GM19468 (cell line): ENCODE data around the gene UAP1L1.

Source experiments
- ATAC-seq: cut with Tn5 transposase; IDR thresholded peaks from one replicate; pipeline ENCODE4 v1.9.1; 2021; ENCODE audit warnings: mild to moderate bottlenecking, moderate library complexity, moderate number of reproducible peaks; ENCODE audit not compliant: unreplicated experiment; ENCODE audit errors: extremely low read depth

Gene UAP1L1

GRCh38 chr9:137128158-137128861, 51.0 kb downstream of the UAP1L1 start:
- ATAC-seq = no peak

DNA sequence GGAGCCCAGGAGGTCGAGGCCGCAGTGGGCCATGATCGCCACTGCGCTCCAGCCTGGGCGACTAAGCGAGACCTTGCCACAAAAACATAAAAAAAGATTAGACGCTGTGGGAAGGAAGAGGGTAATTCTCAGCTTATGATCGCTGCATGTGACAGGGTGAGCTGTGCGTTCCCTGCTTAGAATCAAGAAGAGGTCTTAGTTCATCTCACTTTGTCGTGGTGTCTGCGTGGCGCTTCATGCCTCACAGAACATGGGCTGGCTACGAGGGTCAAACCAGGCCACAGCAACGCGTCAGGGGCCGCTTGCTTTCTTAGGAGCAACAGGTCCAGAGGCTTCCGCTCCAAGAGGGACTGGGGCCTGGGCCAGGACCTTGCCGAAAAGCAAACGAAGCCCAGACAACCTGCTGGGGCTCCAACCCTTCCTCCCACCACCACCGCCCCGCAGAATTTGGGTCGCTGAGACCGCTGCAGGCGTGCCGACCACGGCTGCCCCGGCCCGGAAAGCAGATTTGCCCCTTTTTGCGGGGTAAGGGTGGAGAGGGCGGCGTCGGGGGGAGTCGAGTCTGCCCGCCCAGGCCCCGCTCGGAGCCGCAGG, 51.6 kb downstream of the UAP1L1 start:
- no peak for ATAC-seq

- ATAC-seq = peak; percentile 62
Observed at GRCh38 chr9:137129456-137130175, 52.3 kb downstream of the UAP1L1 start.

GRCh38 chr9:137130176-137130755, 52.9 kb downstream of the UAP1L1 start:
- no peak for ATAC-seq
